ENCODE data around the gene ABCC12.

DNA sequence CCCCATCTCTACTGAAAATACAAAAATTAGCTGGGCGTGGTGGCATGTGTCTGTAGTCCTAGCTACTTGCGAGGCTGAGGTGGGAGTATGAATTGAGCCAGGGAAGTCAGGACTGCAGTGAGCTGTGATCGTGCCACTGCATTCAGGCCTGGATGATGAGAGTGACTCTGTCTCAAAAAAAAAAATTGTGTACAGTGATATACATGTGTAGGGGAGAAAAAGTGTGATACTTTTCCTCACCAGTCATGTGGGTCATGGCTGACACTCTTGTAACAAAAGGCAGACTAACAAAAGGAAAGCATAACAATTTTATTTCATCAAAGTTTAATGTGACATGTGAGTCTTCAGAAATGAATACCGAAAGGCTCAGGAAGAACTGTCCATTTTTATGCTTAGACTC lies 2.0 kb upstream of the ABCC12 start:
- TF ChIP-seq POLR2AphosphoS5 (IDR thresholded peaks at IDR 0.05; ENCODE audit: borderline replicate concordance, low read depth, low read length) = no peak
- TF ChIP-seq EZH2 (IDR thresholded peaks at IDR 0.05) = no peak
- no peak for TF ChIP-seq FOXP2 (optimal IDR thresholded peaks at IDR 0.05; ENCODE audit: control extremely low read depth, extremely low read length, insufficient read depth)
